Measurements from ENCODE around the gene ANO2.
"Not testable (repeated sequence)": the region's sequence is repeated elsewhere in the genome, so short reads cannot be mapped to it uniquely, and the experiment has no call there.

ANO2 gene

GRCh38 chr12:5914387-5915149 lies 30.5 kb downstream of the ANO2 start:
- DNase-seq, result no peak

GRCh38 chr12:5913387-5913786 lies 31.7 kb downstream of the ANO2 start:
- DNase-seq, result no peak

DNA sequence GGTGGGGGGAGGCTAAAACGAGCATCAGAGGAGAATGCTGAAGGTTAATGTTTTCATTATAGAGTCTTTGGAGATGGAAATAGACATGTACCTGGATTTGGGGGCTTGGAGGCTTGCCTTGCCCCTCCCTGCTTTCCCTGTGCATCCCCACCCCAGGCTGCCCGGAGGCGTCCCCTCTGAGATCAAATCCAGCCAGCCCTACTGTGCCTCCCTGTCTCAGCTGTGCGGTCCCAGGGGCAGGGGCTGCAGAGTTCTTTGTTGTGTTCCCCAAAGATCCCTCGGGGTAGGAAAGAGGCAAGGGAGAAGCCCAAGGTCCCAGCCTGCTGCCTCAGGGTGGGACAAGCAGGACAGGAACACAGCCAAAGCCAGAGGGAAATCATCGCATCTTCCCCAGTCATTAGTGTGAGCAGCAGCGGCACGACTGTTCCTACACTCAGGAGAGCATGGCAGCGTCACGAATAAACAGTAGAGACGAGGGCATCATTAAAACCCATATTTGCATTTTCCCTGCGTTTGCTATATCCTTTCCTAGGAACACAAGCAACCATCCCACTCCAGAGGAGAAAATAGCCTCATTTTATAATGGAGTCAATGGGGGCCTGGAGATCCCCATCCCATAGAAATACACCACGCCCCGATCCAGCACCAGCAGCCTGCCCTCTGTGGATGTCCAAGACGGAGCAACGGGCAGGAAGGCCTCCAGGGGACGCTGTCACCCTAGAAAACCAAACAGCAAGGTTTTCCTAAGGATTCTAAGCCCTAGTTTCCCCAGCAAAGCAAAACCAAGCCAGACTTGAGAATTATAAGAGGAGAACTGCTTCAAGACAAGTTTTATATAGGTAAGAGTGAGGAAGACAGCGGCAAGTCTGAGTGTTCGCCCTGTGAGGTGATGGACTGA lies 32.4 kb downstream of the ANO2 start:
- DNase-seq, result no peak

GRCh38 chr12:5912011-5912410 lies 33.0 kb downstream of the ANO2 start:
- no peak for DNase-seq

- no peak for DNase-seq
Measured at GRCh38 chr12:5910790-5911548, 34.1 kb downstream of the ANO2 start.

DNA sequence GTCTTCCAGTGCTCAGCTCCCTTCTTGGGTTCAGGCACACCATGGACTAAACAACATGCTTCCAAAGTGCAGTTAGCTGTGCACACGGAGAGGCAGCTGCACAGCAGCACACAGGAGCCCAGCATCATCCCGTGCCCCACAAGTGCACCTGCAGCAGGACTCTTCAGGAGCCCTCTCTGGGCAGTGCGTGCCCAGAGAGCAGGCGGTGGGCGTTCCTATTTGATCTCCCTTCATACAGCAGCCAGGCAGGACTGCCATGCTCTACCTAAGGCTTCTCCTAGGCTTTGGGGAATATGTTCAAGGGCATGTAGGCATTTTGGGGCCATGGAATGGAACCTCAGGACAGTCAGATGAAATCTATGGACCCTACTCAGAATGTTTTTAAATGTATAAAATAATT lies 35.5 kb downstream of the ANO2 start:
- no peak for DNase-seq

GRCh38 chr12:5908251-5908650 lies 36.8 kb downstream of the ANO2 start:
- no peak for DNase-seq

- no peak for DNase-seq
Measured at GRCh38 chr12:5907807-5908206, 37.3 kb downstream of the ANO2 start.

- no peak for DNase-seq
Measured at GRCh38 chr12:5905757-5906156, 39.3 kb downstream of the ANO2 start.

- no peak for DNase-seq
Measured at GRCh38 chr12:5904969-5905368, 40.1 kb downstream of the ANO2 start.

- no peak for DNase-seq
Measured at GRCh38 chr12:5904441-5904840, 40.6 kb downstream of the ANO2 start.

GRCh38 chr12:5902736-5903135 lies 42.3 kb downstream of the ANO2 start:
- no peak for DNase-seq

GRCh38 chr12:5901416-5901815 lies 43.6 kb downstream of the ANO2 start:
- no peak for DNase-seq

DNA sequence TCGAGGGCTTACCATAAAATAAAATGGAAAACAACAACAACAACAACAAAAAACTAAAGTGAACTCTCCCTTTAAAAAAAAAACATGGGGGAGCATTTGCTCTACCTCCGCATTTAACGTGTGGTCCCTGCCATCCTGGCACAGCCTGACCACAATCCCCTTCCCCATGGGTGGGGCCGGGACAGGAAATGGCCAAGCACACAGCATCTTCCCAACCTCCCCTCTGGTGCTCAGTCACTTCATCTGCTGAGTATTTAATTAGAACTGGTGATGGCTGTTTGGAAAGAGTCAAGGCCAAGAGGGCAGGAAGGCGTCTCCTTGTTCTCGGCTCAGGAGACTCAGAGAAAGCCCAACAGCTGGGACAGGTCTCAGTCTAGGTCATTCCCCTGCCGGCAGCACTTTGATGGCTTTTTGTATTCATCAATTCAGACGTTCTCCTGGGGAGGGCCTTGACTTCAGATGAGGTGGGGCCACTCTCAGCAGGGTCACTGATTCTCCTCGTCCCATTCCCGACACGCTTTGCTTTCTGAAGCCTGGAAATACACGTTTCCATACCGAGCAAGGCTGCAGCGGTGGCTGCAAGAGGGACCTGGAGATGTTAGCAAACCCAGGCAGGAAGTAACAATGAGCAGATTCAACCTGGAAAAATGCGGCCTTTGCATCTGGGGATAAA lies 44.4 kb downstream of the ANO2 start:
- DNase-seq, result no peak

DNA sequence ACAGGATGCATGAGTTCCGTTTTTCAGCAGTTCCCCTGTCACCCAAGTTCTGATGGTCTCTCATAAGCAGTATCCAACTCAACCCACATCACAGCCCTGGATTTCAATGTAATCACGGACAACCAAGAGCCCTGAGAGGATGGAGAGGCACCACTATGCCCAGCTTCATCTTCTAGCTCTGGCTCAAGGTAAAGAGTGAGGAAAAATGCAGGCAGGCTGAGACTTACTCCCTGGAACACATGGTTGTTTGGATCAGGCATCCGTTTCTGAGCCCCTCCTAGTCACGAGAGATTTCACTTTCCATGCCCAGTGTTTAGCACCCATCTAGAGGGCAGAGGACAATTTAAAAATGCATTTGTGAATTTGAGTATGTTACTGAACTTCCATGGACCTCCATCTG lies 45.0 kb downstream of the ANO2 start:
- DNase-seq, result no peak

DNA sequence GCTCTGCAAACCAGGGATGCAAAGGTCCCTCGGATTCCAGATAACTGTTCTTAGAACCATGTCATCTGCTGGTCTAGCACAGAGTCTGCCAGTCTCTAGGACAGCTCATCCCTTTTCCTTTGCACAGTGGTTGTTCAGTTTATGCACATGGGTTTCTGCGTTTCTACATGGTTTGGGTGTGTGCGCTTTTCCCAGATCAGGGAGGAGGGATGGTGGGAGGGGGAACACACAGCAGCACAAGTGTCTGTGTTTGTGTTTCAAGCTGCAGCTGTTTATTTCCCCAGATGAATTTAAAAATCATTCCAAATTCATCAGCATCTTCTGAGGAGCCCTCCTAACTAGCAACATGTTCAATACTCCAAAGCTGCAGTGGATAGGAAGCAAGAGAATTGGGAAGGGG lies 45.4 kb downstream of the ANO2 start:
- DNase-seq, result no peak

DNA sequence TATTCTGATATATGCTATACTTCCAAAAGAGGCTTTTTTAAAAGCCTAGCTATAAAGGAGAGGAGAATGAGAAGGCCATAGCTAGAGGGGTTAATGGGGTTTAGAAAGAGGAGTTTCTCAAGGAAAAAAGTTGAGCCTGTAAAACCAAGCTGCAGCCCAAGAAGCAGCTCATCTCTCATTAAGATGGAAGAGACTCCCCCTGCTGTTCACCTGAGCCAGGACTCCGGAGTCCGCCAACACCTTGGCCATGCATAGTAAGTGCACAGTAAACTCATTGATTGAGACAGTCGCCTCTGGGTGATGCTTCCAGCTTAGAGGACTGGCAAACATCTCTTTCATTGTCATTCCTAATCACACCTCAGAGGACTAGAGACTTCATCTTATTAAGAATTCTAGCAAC lies 46.2 kb downstream of the ANO2 start:
- no peak for DNase-seq

DNA sequence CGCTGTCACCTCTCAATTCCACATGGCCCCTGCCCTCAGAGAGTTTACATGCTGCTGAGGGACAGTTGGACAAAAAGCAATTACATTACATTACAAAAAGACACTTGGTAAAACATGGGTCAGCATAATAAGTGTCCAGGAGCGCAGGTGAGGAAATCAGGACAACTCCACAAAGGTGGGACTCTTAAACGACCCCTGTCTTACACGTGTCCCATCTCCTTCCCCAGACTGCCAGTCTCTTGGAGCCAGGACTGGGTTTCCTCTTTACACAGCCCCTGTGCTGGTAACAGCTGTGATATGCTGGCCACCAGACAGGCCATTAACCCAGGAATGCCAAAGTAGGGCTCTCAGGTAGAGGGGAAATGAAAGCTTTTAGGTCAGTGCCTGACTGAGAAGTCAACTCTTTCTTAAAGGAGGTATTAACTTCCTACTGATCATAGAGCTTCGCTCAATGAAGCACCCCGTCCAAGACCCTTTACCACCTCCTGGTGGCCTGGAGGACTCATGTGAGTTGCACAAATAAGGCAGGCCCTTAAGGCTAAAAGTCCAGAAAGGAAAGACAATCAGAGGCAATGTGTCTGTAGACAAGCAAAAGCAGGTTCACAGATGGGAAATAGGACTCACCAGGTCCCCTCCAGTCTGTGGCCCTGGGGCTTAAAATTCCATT lies 55.5 kb downstream of the ANO2 start:
- no peak for DNase-seq

DNA sequence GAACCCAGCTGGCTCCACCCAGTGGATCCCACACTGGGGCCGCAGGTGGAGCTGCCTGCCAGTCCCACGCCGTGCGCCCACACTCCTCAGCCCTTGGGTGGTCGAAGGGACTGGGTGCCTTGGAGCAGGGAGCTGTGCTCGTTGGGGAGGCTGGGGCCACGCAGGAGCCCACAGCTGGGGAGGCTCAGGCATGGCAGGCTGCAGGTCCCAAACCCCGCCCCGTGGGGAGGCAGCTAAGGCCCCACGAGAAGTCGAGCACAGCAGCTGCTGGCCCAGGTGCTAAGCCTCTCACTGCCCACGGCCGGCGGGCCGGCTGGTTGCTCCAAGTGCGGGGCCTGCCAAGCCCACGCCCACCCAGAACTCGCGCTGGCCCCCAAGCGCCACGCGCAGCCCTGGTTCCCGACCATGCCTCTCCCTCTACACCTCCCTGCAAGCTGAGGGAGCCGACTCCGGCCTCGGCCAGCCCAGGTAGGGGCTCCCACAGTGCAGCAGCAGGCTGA lies 56.2 kb downstream of the ANO2 start:
- DNase-seq, result no peak

DNA sequence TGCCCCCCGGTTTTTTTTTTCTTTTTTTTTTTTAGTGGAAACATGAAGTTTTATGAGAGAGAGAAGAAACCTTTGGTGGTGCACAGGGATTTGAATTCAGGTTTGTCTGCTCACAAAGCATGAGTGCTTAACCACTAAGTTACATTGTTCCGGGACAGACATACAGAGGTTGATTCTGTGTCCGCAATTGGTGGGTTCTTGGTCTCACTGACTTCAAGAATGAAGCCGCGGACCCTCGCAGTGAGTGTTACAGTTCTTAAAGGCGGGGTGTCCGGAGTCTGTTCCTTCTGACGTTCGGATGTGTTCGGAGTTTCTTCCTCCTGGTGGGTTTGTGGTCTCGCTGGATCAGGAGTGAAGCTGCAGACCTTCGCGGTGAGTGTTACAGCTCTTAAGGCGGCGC lies 57.2 kb downstream of the ANO2 start:
- DNase-seq, result not testable (repeated sequence)

DNA sequence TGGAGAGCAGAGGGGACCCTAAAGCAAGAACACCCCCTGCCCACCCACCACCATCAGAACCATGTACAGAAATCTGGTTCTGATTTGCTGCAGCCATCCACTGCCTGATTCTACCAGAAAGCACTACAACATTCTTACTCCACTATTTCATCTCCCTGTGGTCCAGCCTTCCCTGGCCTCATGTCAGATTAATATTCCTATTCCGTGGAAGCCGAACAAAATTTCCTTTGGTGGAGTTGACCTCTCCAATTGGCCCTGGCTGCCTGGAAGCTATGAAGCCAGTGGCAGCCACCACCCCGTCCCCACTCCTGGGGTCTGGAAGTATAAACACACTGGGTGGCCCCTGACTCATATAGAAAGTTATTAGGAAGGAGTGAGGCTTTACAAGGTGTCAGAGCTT lies 60.2 kb downstream of the ANO2 start:
- no peak for DNase-seq

DNA sequence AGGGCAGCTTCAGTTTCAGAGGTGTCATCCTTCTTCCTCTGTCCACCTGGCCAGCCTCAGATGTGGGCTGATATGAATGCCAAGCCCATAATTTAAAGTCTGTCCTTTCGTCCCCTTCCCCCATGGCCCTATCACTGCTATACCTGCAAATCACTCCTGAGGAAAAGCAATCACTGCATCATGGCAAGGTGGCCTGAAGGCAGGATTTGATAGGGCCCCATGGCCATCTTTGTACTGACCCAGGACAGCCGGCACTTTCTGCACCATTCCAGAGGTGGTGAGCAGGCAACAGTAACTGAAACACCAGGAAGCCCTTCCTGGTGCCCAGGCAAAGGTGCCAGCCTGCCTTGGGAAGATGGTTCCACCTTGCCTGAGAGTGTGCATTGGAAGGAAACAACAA lies 60.8 kb downstream of the ANO2 start:
- DNase-seq, result no peak
